Neural cell (in vitro differentiated cells): ENCODE data around the gene RAB3C.

ENCODE experiments used
- EP300 ChIP-seq: fragments of 450-650 bp; conservative IDR thresholded peaks from 2 replicates; pipeline ENCODE4 v1.6.1; 2014; ENCODE audit warnings: antibody characterized with exemption, mild to moderate bottlenecking, moderate library complexity; ENCODE audit not compliant: poor library complexity, severe bottlenecking
- EZH2 ChIP-seq: fragments of 200-600, 300-800 bp; shearing (Covaris generic), sonication (generic); IDR thresholded peaks from 2 replicates; pipeline ENCODE4 v1.6.1; 2014; ENCODE audit warnings: antibody characterized with exemption, low read length, borderline replicate concordance, mild to moderate bottlenecking; ENCODE audit not compliant: insufficient read depth, poor library complexity, severe bottlenecking
- MXI1 ChIP-seq: fragments of 450-650 bp; conservative IDR thresholded peaks from 2 replicates; pipeline ENCODE4 v1.6.1; 2014; ENCODE audit warnings: antibody characterized with exemption, mild to moderate bottlenecking; ENCODE audit not compliant: poor library complexity, severe bottlenecking
- POLR2AphosphoS5 ChIP-seq: IDR thresholded peaks from 2 replicates; pipeline ENCODE4 v1.6.1; 2012
- RAD21 ChIP-seq: fragments of 450-650 bp; conservative IDR thresholded peaks from 2 replicates; pipeline ENCODE4 v1.6.1; 2014; ENCODE audit warnings: antibody characterized with exemption, mild to moderate bottlenecking, moderate library complexity
- SMC3 ChIP-seq: fragments of 450-650 bp; conservative IDR thresholded peaks from 2 replicates; pipeline ENCODE4 v1.6.1; 2014; ENCODE audit warnings: antibody characterized with exemption, mild to moderate bottlenecking, moderate library complexity; ENCODE audit not compliant: poor library complexity
- TAF1 ChIP-seq: IDR thresholded peaks from 2 replicates; pipeline ENCODE4 v1.6.1; 2012; ENCODE audit warnings: low read depth
- TF ChIP-seq, protein P1 (sequence below): fragments of 450-650 bp; IDR thresholded peaks from 2 replicates; pipeline ENCODE4 v1.5.1; 2014; ENCODE audit warnings: antibody characterized with exemption, mild to moderate bottlenecking, moderate library complexity; ENCODE audit not compliant: poor library complexity, severe bottlenecking
- TF ChIP-seq, protein P2 (sequence below): IDR thresholded peaks from 2 replicates; pipeline ENCODE4 v1.6.1; 2012; ENCODE audit warnings: borderline replicate concordance

DNA sequence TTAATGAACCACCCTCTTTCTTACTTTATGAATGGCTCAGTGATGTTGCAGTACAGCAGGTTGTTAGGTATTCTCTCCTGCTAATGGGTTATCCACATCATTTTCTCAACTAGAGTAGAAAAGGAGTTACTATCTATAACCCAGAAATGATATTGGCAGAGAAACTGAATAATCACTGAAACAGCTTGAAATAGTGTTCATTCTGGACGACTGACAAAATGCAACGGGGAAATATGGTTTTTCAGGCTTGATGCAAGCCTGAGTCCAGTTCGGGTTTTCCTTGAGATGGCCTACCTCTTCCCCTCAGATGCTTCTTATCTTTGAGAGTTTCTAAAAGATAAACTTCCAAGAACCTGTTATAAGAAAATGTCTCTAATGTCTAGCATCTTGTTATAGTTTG, 187.3 kb downstream of the RAB3C start:
- TF ChIP-seq, protein P1, sequence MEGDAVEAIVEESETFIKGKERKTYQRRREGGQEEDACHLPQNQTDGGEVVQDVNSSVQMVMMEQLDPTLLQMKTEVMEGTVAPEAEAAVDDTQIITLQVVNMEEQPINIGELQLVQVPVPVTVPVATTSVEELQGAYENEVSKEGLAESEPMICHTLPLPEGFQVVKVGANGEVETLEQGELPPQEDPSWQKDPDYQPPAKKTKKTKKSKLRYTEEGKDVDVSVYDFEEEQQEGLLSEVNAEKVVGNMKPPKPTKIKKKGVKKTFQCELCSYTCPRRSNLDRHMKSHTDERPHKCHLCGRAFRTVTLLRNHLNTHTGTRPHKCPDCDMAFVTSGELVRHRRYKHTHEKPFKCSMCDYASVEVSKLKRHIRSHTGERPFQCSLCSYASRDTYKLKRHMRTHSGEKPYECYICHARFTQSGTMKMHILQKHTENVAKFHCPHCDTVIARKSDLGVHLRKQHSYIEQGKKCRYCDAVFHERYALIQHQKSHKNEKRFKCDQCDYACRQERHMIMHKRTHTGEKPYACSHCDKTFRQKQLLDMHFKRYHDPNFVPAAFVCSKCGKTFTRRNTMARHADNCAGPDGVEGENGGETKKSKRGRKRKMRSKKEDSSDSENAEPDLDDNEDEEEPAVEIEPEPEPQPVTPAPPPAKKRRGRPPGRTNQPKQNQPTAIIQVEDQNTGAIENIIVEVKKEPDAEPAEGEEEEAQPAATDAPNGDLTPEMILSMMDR = no peak
- TF ChIP-seq POLR2AphosphoS5 (no peak), EZH2 (no peak), SMC3 (no peak), RAD21 (no peak), EP300 (no peak), TAF1 (no peak), MXI1 (no peak)
- TF ChIP-seq, protein P2, sequence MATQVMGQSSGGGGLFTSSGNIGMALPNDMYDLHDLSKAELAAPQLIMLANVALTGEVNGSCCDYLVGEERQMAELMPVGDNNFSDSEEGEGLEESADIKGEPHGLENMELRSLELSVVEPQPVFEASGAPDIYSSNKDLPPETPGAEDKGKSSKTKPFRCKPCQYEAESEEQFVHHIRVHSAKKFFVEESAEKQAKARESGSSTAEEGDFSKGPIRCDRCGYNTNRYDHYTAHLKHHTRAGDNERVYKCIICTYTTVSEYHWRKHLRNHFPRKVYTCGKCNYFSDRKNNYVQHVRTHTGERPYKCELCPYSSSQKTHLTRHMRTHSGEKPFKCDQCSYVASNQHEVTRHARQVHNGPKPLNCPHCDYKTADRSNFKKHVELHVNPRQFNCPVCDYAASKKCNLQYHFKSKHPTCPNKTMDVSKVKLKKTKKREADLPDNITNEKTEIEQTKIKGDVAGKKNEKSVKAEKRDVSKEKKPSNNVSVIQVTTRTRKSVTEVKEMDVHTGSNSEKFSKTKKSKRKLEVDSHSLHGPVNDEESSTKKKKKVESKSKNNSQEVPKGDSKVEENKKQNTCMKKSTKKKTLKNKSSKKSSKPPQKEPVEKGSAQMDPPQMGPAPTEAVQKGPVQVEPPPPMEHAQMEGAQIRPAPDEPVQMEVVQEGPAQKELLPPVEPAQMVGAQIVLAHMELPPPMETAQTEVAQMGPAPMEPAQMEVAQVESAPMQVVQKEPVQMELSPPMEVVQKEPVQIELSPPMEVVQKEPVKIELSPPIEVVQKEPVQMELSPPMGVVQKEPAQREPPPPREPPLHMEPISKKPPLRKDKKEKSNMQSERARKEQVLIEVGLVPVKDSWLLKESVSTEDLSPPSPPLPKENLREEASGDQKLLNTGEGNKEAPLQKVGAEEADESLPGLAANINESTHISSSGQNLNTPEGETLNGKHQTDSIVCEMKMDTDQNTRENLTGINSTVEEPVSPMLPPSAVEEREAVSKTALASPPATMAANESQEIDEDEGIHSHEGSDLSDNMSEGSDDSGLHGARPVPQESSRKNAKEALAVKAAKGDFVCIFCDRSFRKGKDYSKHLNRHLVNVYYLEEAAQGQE = no peak
